ACHN (cell line): ENCODE data around the gene DENND6B.

Experiments
- DNase-seq: peaks from one replicate; pipeline ENCODE4 v3.0.0-alpha.2; 2015
- in situ Hi-C: cut with HindIII; loops from 2 replicates; pipeline ENCODE4 v1.10.0; 2017; ENCODE audit warnings: low sequenced_read_pairs, low pct_ligation_motif_present, low pct_unique_long_range_greater_than_20kb

Gene DENND6B

DNA sequence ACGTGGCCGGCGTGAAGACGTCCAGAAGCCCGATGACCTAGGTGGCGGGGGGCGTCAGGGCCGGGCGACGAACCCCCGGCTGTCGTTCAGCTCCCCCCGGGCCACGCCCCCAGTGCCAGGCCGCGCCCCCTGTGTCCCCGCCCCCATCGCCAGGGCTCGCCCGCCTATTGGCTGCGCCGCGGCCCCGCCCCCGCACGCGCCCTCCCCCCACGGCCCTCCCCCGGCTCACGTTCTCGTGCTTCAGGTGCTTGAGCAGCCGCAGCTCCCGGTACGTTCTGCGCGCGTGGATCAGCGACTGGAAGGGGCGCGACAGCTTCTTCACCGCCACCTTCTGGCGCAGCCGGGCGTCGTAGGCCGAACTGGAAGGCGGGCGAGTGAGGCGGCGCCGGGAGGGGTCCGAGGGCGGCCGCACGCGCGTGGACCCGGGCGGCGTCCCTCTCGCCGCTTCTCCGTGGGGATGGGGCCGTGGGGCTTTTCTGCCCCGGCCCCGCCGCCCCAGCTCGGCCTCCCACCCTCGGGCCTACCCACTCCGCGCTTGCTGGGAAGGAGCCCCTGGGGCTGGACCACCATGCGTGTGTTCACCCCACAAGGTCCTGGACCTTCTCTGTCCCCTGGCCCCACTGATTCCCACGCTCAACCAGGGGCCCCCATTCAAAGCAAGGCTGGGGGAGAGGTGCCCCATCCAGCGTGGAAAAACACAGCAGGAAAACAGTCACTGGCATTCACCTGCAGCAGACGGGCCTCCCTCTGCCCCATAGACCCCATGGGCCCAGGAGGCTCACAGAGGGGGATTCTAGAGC, 59.0 kb downstream of the DENND6B start:
- DNase-seq, result peak; percentile 49

DNA sequence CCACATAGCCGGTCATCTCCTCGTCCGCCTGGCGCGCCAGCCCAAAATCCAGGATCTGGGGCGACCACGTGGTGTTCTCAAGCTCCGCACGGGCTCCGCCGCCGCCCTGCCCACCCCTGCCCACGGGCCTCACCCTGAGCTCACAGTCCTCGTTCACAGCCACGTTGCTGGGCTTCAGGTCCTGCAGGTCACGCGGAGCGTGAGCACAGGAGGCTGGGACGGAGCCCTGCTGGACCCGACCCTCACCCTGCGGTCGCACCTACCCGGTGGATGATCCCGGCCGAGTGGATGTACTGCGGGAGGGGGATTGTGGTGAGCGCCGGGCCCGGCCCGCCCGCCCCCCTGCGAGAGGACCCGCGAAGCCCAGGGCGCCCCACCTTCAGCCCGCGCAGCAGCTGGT, 59.8 kb downstream of the DENND6B start:
- in situ Hi-C loops, result no loop called here
- no peak for DNase-seq

More for the DNA sequence above, 59.0 kb downstream of the DENND6B start:
- in situ Hi-C loops, result no loop called here

DNA sequence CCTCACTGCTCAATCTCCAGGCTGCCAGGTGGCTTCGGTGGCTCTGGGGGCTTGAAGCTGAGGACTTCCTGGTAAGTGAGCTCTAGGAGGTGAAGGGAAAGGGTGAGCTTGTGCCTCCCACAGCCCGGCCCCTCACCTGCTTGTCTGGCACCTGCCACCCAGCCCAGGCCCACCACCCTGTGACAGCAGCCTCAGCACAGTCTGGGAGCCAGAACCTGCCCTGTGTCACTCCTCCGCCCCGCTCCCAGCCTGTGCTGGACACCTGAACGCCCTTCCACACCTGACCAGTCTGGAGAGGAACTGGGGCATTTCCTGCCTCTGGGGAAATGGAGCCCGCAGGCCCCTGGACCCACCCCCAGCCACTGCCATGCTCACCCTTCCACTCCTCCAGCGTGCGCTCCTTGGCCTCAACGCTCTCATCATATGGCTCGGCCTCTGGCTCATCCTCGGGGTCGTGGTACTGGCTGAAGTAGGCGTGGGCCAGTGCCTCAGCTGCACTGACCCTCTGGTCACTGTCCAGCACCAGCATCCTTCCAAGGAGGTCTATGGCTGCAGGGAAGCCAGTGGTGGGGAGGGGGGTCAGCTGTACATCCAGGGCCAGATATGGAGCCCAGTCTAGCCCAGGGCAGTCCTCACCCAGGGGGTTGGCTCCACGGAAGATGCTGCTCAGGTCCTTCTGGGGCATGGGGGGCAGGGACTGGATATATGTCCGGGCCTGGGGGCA, 61.7 kb downstream of the DENND6B start:
- in situ Hi-C loops, result no loop called here
- no peak for DNase-seq

DNA sequence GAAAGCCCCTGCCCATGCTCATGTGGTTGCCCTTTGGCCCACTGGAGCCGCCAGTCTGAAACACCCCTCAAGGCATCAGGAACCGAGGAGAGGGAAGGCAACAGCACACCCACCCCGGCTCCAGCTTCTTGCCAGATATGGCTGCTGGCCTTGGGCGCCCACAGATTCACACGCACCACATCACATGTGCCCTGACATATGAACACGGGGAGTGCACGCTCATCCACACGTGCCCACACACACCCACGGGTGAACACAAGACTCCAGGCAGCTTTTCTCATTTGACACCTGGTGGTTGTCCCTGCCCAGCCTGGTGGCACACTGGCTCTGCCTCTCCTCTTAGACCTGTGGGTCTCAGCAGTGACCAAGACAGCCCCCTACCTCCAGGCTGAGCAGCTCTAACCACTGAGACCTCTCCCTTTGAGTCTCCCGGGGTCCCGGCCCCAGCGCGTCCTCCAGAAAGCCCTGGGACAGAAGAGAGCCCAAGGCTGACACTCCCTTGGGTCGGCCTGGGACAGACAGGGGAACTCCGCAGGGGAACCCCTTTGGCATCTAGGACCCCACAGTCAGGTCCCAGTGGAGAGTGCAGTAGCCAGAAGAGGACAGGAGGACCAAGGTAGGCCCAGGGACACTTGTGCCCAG, 62.6 kb downstream of the DENND6B start:
- no peak for DNase-seq
- in situ Hi-C loops, result no loop called here

DNA sequence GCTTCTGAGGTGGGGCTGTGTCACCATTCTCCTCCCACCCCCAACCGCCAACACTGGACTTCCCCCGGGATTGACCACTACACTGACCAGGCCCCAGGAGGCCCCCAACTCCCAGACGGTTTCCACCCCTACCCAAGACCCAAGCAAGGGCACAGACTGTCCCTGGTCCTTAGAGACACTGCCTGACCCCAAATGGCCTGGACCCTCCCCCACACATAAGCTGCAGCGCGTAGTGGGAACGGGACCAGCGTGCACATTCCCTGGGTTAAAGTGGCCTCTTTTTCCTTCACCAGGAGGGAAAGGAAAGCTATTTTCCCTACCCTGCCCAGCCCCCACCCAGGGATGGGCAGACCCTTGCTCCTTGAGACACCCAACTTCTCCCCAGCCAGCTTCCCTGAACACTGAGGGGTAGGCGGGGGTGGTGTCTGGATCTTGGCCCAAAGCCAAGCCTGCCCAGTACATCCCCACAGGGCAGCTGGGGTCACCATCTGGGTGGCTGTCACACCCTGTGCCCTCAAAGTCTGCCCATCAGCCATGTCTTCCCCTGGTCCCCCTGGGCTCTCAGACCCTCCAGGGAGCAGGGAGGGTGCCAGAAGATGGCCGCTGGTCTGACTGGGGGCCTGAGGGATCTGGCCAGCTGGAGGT, 63.7 kb downstream of the DENND6B start:
- DNase-seq, result no peak

DNA sequence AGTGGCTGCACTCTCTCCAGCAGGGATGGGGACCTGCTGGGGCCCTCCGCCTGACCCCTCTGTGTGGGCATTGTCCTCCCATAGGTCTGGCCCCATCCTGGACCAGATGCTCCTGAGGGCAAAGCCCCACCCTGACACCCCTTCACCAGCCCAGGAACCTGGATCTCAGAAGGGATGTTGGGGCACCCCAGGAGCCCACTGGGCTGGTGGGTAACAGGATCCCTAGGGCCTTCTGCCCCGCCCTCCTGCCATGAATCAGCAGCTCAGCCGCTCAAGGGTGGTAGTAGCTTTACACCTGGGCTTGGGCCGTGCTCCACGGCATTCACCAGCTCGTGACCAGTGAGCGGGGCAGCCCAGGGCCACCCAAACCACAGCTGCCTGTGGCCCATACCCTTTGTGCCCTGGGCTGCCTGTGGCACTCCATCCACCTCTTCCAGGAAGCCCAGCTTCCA, 64.3 kb downstream of the DENND6B start:
- peak; percentile 40 for DNase-seq
- in situ Hi-C loops, result no loop called here

More for the DNA sequence above, 63.7 kb downstream of the DENND6B start:
- in situ Hi-C loops, result no loop called here

DNA sequence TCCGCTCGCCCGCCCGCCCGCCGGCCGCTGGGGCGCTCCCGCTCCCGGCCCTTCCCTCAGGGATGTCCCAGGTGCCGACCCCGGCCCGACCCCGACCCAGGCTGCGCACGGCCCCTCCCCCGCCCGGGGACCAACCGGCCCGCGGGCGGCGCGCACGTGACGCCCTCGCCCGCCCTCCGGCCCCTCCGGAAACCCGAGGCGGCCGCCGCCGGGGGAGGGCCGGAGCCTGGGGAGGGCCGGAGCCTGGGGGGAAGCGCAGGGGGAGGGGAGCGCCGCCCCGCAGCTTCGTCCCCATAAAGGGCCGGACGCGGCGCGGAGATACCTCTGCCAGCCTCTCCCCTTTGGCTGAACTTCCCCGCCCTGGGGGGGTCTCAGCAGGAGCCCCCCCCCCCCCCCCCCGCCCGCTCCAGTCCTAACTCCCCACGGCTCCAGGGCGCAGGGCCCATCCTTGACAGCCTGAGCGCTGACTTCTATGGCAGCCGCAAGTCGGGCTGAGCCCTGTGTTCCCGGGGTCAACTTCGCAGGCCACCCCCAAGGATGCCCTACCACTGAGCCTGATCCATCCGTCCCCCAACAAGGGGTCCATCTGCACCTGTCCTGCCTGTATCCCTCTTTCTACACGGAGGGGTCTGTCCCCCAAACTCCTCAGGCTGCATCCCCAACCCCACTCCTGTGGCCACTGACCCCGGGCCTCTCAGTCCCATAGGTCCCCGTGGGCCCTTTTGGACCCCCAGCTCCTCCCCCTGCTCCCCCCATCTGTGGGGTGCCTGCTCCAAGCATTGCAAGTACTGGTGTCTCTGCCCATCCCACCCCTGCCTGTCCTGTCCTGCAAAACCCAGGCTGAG, 65.0 kb downstream of the DENND6B start, which contains the start of gene MAPK12:
Gene MAPK12 (minus strand): TSS at position 69 of the 845 bp plus-strand sequence. CDS start 174 bp downstream, outside the sequence.
- peak; percentile 43 for DNase-seq
- in situ Hi-C loops, result no loop called here

DNA sequence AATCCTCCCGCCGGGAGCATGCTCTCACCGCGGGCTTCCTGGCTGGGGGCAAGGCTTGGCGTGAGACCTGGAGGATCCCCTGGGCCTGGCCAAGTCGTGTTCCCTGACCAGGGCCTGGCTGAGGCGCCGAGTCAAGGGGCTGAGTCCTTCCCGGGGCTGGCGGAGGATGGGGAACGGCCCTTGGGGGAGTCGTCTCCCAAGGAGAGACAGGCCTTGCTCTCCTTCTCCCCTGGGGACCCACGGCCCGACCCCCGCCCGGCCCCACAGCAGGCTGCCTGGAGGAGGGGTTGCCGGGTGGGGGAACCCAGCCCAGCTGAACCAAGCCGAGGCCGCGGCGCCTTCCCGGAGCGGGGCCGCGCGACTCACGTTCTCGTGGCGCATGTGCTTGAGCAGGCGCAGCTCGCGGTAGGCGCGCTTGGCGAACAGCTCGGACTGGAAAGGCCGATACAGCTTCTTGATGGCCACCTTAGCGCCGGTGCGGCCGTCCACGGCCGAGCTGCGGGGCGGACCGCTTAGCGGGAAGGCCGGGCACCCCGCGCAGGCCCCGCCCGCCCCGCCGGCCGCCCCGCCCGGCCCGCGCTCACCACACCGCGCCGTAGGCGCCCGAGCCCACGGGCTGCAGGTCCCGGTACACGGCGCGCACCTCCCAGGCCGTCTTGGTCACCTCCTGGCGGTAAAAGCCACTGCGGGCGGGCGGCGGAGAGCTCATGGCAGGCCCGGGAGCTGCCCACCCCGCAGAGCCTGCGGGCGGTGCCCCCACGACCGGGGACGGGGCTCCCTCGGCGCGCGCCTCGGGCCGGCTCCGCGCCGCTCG, 65.8 kb downstream of the DENND6B start:
- in situ Hi-C loops, result no loop called here
- DNase-seq, result peak; percentile 59

DNA sequence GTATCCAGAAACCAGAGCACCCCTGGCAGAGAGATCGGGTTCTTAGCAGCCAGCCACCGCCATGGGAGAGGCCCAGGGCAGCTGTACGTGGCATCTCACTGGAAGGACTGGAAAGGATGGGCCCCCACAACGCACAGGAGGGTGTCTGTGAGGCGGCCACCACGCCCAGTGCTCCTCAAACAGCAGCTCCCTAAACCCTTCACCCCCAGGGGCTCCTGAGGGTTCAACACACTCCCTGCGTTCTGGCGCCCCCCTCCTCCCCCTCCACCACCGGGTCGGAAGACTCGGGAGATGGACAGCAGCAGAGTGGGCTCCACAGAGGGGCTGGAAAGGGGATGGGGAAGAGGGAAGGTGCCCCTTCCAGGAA, 66.4 kb downstream of the DENND6B start:
- no peak for DNase-seq
- in situ Hi-C loops, result no loop called here

DNA sequence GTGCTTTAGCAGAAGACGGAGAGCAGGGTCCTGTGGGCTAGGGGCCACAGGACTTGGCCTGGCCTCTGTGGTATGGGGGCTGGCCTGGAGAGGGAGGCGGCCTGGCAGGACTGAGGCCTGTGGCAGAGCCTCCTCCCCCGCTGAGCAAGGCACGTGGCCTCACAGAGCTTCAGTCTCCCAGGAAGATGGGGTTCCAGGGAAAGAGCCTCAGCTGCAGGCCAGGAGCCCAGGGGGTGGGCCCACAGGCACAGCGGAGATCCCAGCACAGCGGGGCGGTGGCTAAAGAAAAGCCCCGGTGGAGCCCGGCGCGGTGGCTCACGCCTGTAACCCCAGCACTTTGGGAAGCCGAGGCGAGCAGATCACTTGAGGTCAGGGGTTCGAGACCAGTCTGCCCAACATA, 67.5 kb downstream of the DENND6B start:
- in situ Hi-C loops, result no loop called here
- no peak for DNase-seq
